Liver (tissue), 9 donors: Measurements from ENCODE around the gene ITGAE. TPM values are rescaled to one million over a fixed set of nuclear protein-coding genes. Genes with fewer than 3 reads are reported as not detected.

Experiments used
- DNase-seq: peaks from one replicate; pipeline ENCODE4 v3.0.0-alpha.2; 2017; ENCODE audit warnings: low spot score
- H3K27ac ChIP-seq, 2 donors: one replicate each; pipeline ENCODE4 v1.7.0; 2013; ENCODE audit warnings: inconsistent platforms in 2 of 2, low read length in 2 of 2, control low read depth in 1 of 2, low read depth in 1 of 2, mild to moderate bottlenecking in 1 of 2
- H3K27me3 ChIP-seq, 4 donors: one replicate each; pipeline versions ENCODE4 v1.6.1 to v1.7.0; 2013; ENCODE audit warnings: low read length in 3 of 4, inconsistent platforms in 1 of 4, mild to moderate bottlenecking in 1 of 4, moderate library complexity in 1 of 4; ENCODE audit not compliant: control insufficient read depth in 4 of 4, insufficient read depth in 4 of 4
- H3K36me3 ChIP-seq, 4 donors: one replicate each; pipeline versions ENCODE4 v1.6.1 to v1.7.0; 2013; ENCODE audit warnings: low read length in 3 of 4, mild to moderate bottlenecking in 3 of 4, low read depth in 1 of 4, moderate library complexity in 1 of 4; ENCODE audit not compliant: control insufficient read depth in 4 of 4, insufficient read depth in 3 of 4
- H3K4me1 ChIP-seq, 4 donors: one replicate each; pipeline versions ENCODE4 v1.6.1 to v1.7.0; 2013; ENCODE audit warnings: low read length in 3 of 4, mild to moderate bottlenecking in 3 of 4, moderate library complexity in 1 of 4; ENCODE audit not compliant: control insufficient read depth in 4 of 4, insufficient read depth in 4 of 4
- H3K4me3 ChIP-seq, 3 donors: one replicate each; pipeline versions ENCODE4 v1.6.1 to v1.7.0; 2013; ENCODE audit warnings: low read length in 3 of 3, control low read depth in 1 of 3, low read depth in 1 of 3, mild to moderate bottlenecking in 1 of 3
- H3K9ac ChIP-seq, 2 donors: one replicate each; pipeline ENCODE4 v1.7.0; 2013; ENCODE audit warnings: low read length in 2 of 2, mild to moderate bottlenecking in 2 of 2, moderate library complexity in 2 of 2, control low read depth in 1 of 2, low read depth in 1 of 2
- H3K9me3 ChIP-seq, 4 donors: one replicate each; pipeline versions ENCODE4 v1.6.1 to v1.7.0; 2013; ENCODE audit warnings: low read length in 3 of 4; ENCODE audit not compliant: control insufficient read depth in 4 of 4
- ATF3 ChIP-seq: IDR thresholded peaks from 2 replicates; pipeline ENCODE4 v1.6.1; 2016; ENCODE audit warnings: antibody characterized with exemption
- CTCF ChIP-seq: fragments of 150-350 bp; IDR thresholded peaks from 2 replicates; pipeline ENCODE4 v1.5.1; 2017; ENCODE audit warnings: improper control_type of control experiment, low read depth, low read length; ENCODE audit not compliant: missing input control
- EGR1 ChIP-seq, 2 donors: IDR thresholded peaks; 2 replicates each; pipeline ENCODE4 v1.6.1; 2016 to 2018; ENCODE audit warnings: antibody characterized with exemption in 2 of 2, low read depth in 2 of 2
- FOXA2 ChIP-seq: IDR thresholded peaks from 2 replicates; pipeline ENCODE4 v1.6.1; 2016; ENCODE audit warnings: antibody characterized with exemption
- GABPA ChIP-seq, 2 donors: IDR thresholded peaks in 1 of 2; conservative IDR thresholded peaks in 1 of 2; 2 replicates each; pipeline ENCODE4 v1.6.1; 2016; ENCODE audit warnings: antibody characterized with exemption in 2 of 2, mild to moderate bottlenecking in 1 of 2, moderate library complexity in 1 of 2
- HNF4A ChIP-seq, 2 donors: conservative IDR thresholded peaks; 2 replicates each; pipeline ENCODE4 v1.6.1; 2016; ENCODE audit warnings: antibody characterized with exemption in 2 of 2, mild to moderate bottlenecking in 2 of 2
- HNF4G ChIP-seq: IDR thresholded peaks from 2 replicates; pipeline ENCODE4 v1.6.1; 2016; ENCODE audit warnings: antibody characterized with exemption
- JUND ChIP-seq, 2 donors: IDR thresholded peaks; 2 replicates each; pipeline ENCODE4 v1.6.1; 2016; ENCODE audit warnings: antibody characterized with exemption in 2 of 2
- MAX ChIP-seq: IDR thresholded peaks from 2 replicates; pipeline ENCODE4 v1.6.1; 2016; ENCODE audit warnings: antibody characterized with exemption
- RAD21 ChIP-seq, 2 donors: IDR thresholded peaks; 2 replicates each; pipeline ENCODE4 v1.6.1; 2016; ENCODE audit warnings: antibody characterized with exemption in 2 of 2, mild to moderate bottlenecking in 2 of 2
- REST ChIP-seq: IDR thresholded peaks from 2 replicates; pipeline ENCODE4 v1.6.1; 2016; ENCODE audit warnings: antibody characterized with exemption, mild to moderate bottlenecking
- RXRA ChIP-seq, 2 donors: IDR thresholded peaks; 2 replicates each; pipeline ENCODE4 v1.6.1; 2017 to 2018; ENCODE audit warnings: antibody characterized with exemption in 2 of 2, mild to moderate bottlenecking in 1 of 2
- SP1 ChIP-seq: IDR thresholded peaks from 2 replicates; pipeline ENCODE4 v1.6.1; 2018; ENCODE audit warnings: antibody characterized with exemption, mild to moderate bottlenecking
- TAF1 ChIP-seq: conservative IDR thresholded peaks from 2 replicates; pipeline ENCODE4 v1.6.1; 2016; ENCODE audit warnings: antibody characterized with exemption, mild to moderate bottlenecking
- YY1 ChIP-seq: IDR thresholded peaks from 2 replicates; pipeline ENCODE4 v1.6.1; 2016; ENCODE audit warnings: antibody characterized with exemption, mild to moderate bottlenecking
- ZBTB33 ChIP-seq: IDR thresholded peaks from 2 replicates; pipeline ENCODE4 v1.6.1; 2016; ENCODE audit warnings: antibody characterized with exemption
- WGBS: extraction: QIAGEN DNeasy Blood & Tissue Kit; methylation state at CpG from one replicate; pipeline ENCODE4 v1.1.7; 2013; 5-methylcytosine and 5-hydroxymethylcytosine counted together
- polyA plus RNA-seq, 2 donors: library from polyadenylated mRNA; stranded (reverse) in 1 of 2; unstranded in 1 of 2; fragments of 200-250 nt in 1 of 2; fragments of >200 nt in 1 of 2; fragmentation: Nextera tagmentation in 1 of 2; extraction: Ambion mirVana in 1 of 2; gene quantifications; one replicate each; pipeline versions ENCODE4 v1.2.1 to v1.2.3, GENCODE V29; 2013 to 2015
- total RNA-seq, 2 donors: library from RNA; depleted of rRNA; stranded (reverse); fragments of >200 nt; gene quantifications; one replicate each; pipeline ENCODE4 v1.2.3, GENCODE V29; 2014
- donor health status: healthy.
- donor health status: healthy.
- donor health status: healthy.
- donor health status: healthy.
- donor health status: healthy.

The ITGAE gene
- total and polyA plus RNA-seq, 4 donors: 6.5 to 17.7 (median 12.1) TPM

- Histone ChIP-seq H3K27me3 (no peaks in the 10 kb centered on the region), H3K9me3 (no peaks in the 10 kb centered on the region), H3K9ac (no peak overlapping the region), H3K36me3 (no peaks in the 10 kb centered on the region), H3K4me3 (no peak overlapping the region), H3K4me1 (peaks cover 24 to 66% (median 40%) of the 10 kb centered on the region in 4 donors), H3K27ac (peak overlapping the region; percentile 91 to 94)
- no peak for DNase-seq
- TF ChIP-seq YY1 (no peak), JUND (IDR thresholded peaks at IDR 0.05) (no peak), ZBTB33 (no peak), GABPA (IDR thresholded peaks at IDR 0.05 in 1 of 2, conservative IDR thresholded peaks at IDR 0.05 in 1 of 2) (no peak), EGR1 (IDR thresholded peaks at IDR 0.05; ENCODE audit: low read depth in 2 of 2) (no peak), HNF4A (conservative IDR thresholded peaks at IDR 0.05) (no peak), SP1 (no peak), MAX (no peak), RAD21 (IDR thresholded peaks at IDR 0.05) (no peak)
- WGBS: 92% methylated on average over 7 of the region's 7 CpGs
These were observed 359 bp upstream of the ITGAE start for GRCh38 chr17:3801347-3801746.

GRCh38 chr17:3799181-3799945 lies 1.6 kb downstream of the ITGAE start:
- DNase-seq: no peak
- H3K4me3 ChIP-seq: no peak overlapping the region
- no peaks in the 10 kb centered on the region for H3K27me3 ChIP-seq
- no peaks in the 10 kb centered on the region for H3K36me3 ChIP-seq
- no peak overlapping the region for H3K9ac ChIP-seq
- H3K4me1 ChIP-seq: peaks cover 23 to 59% (median 36%) of the 10 kb centered on the region in 4 donors
- H3K27ac ChIP-seq: peak overlapping the region in 1 of 2 donors; percentile 7
- TF ChIP-seq TAF1 (no peak), HNF4A (conservative IDR thresholded peaks at IDR 0.05) (no peak), CTCF (no peak), ATF3 (no peak), ZBTB33 (no peak), MAX (no peak), REST (no peak), RXRA (IDR thresholded peaks at IDR 0.05) (no peak), HNF4G (no peak), YY1 (no peak), GABPA (IDR thresholded peaks at IDR 0.05 in 1 of 2, conservative IDR thresholded peaks at IDR 0.05 in 1 of 2) (no peak), FOXA2 (no peak), JUND (IDR thresholded peaks at IDR 0.05) (no peak)
- H3K9me3 ChIP-seq: no peaks in the 10 kb centered on the region
- 93% methylated on average over 12 of the region's 12 CpGs for WGBS
